GM23248 (cell line): Measurements from ENCODE around the gene MMEL1. TPM values are rescaled to one million over a fixed set of nuclear protein-coding genes. Genes with fewer than 3 reads are reported as not detected.

Source experiments
- DNase-seq: peaks from one replicate; pipeline ENCODE4 v3.0.0-alpha.2; 2015
- H2AFZ ChIP-seq: fragments of 200-600 bp; sonication (generic); 2 replicates; pipeline ENCODE4 v1.6.1; 2016; ENCODE audit warnings: antibody characterized with exemption
- H3F3A ChIP-seq: fragments of 200-600 bp; sonication (generic); 2 replicates; pipeline ENCODE4 v1.6.1; 2016; ENCODE audit warnings: mild to moderate bottlenecking, antibody characterized with exemption, mixed run types; ENCODE audit not compliant: insufficient read depth
- H3K27ac ChIP-seq: fragments of 200-600 bp; sonication (generic); 2 replicates; pipeline ENCODE4 v1.5.1; 2016; ENCODE audit warnings: mild to moderate bottlenecking
- H3K27me3 ChIP-seq: fragments of 200-600 bp; sonication (generic); replicated peaks from 2 replicates; pipeline ENCODE4 v1.6.1; 2016; ENCODE audit warnings: mild to moderate bottlenecking; ENCODE audit not compliant: insufficient read depth
- H3K36me3 ChIP-seq: fragments of 200-600 bp; sonication (generic); 2 replicates; pipeline ENCODE4 v1.6.1; 2016; ENCODE audit warnings: low read depth, mild to moderate bottlenecking
- H3K4me1 ChIP-seq: fragments of 200-600 bp; sonication (generic); 2 replicates; pipeline ENCODE4 v1.6.1; 2016; ENCODE audit warnings: mild to moderate bottlenecking; ENCODE audit not compliant: insufficient read depth
- H3K4me2 ChIP-seq: fragments of 200-600 bp; sonication (generic); one replicate; pipeline ENCODE4 v1.6.1; 2016; ENCODE audit warnings: mild to moderate bottlenecking; ENCODE audit not compliant: unreplicated experiment
- H3K4me3 ChIP-seq: fragments of 200-600 bp; sonication (generic); 2 replicates; pipeline ENCODE4 v1.5.1; 2016; ENCODE audit warnings: mild to moderate bottlenecking
- H3K79me2 ChIP-seq: fragments of 200-600 bp; sonication (generic); 2 replicates; pipeline ENCODE4 v1.6.1; 2016; ENCODE audit warnings: mild to moderate bottlenecking; ENCODE audit not compliant: insufficient read depth
- H3K9ac ChIP-seq: fragments of 200-600 bp; sonication (generic); 2 replicates; pipeline ENCODE4 v1.6.1; 2016; ENCODE audit warnings: mild to moderate bottlenecking
- H3K9me2 ChIP-seq: fragments of 200-600 bp; sonication (generic); 2 replicates; pipeline ENCODE4 v1.6.1; 2016; ENCODE audit warnings: mixed run types, mild to moderate bottlenecking, moderate library complexity; ENCODE audit not compliant: insufficient read depth
- H3K9me3 ChIP-seq: fragments of 200-600 bp; sonication (generic); one replicate; pipeline ENCODE4 v1.6.1; 2017; ENCODE audit warnings: low read depth
- H4K20me1 ChIP-seq: fragments of 200-600 bp; sonication (generic); 2 replicates; pipeline ENCODE4 v1.6.0; 2016; ENCODE audit not compliant: insufficient read depth
- EZH2 ChIP-seq: fragments of 200-600 bp; sonication (generic); IDR thresholded peaks from 2 replicates; pipeline ENCODE4 v1.6.1; 2018; ENCODE audit warnings: antibody characterized with exemption, mild to moderate bottlenecking; ENCODE audit not compliant: insufficient read depth, poor library complexity, severe bottlenecking
- EZH2phosphoT487 ChIP-seq: fragments of 200-600 bp; sonication (generic); IDR thresholded peaks from 2 replicates; pipeline ENCODE4 v1.6.1; 2018; ENCODE audit warnings: antibody characterized with exemption, moderate library complexity, mild to moderate bottlenecking, low read depth; ENCODE audit not compliant: insufficient read depth
- WGBS, 2 experiments: methylation state at CpG; one replicate each; pipeline ENCODE4 v1.1.6; 2015 to 2017; ENCODE audit warnings: low lambda C conversion rate in 2 of 2, low coverage in 1 of 2; ENCODE audit errors: missing lambda C conversion rate in 2 of 2; 5-methylcytosine and 5-hydroxymethylcytosine counted together
- in situ Hi-C: fragments of 300-500 bp; cut with MboI; formaldehyde crosslinking; loops from 2 replicates; pipeline ENCODE4 v1.15.0; 2020
- polyA plus RNA-seq: library from polyadenylated mRNA; unstranded; fragments of >200 nt; fragmentation: Nextera tagmentation; extraction: Ambion mirVana; gene quantifications from 2 replicates; pipeline ENCODE4 v1.2.1, GENCODE V29; 2016
- total RNA-seq: library from RNA; depleted of rRNA; stranded (reverse); fragments of >200 nt; shearing (Covaris generic); gene quantifications from 2 replicates; pipeline ENCODE4 v1.2.3, GENCODE V29; 2014

The MMEL1 gene
- total and polyA plus RNA-seq, 2 experiments from 2014 or later = not detected

- H2AFZ ChIP-seq = no peak overlapping the region
- no peak overlapping the region for H3K4me2 ChIP-seq
- no peaks in the 10 kb centered on the region for H3K4me1 ChIP-seq
- H3K9ac ChIP-seq = no peak overlapping the region
- 79 to 80% methylated on average over 2 to 12 of the region's 12 CpGs for WGBS, 2 experiments
- H3K79me2 ChIP-seq = no peaks in the 10 kb centered on the region
- no peaks in the 10 kb centered on the region for H3K9me3 ChIP-seq
- H3K9me2 ChIP-seq = no peaks in the 10 kb centered on the region
- H3K36me3 ChIP-seq = no peaks in the 10 kb centered on the region
- no peaks in the 10 kb centered on the region for H3F3A ChIP-seq
- DNase-seq = no peak
- H3K27me3 ChIP-seq = no peaks in the 10 kb centered on the region
- TF ChIP-seq EZH2 = no peak
- no peak for TF ChIP-seq EZH2phosphoT487
- H3K27ac ChIP-seq = no peak overlapping the region
- no peak overlapping the region for H3K4me3 ChIP-seq
- in situ Hi-C loops = no loop called here
- no peaks in the 10 kb centered on the region for H4K20me1 ChIP-seq
Observed at GRCh38 chr1:2591581-2592261, 41.1 kb downstream of the MMEL1 start.

- Histone ChIP-seq H3K4me1 (no peaks in the 10 kb centered on the region), H3K4me3 (no peak overlapping the region), H4K20me1 (no peaks in the 10 kb centered on the region), H3F3A (no peaks in the 10 kb centered on the region), H2AFZ (no peak overlapping the region), H3K27ac (no peak overlapping the region), H3K79me2 (no peaks in the 10 kb centered on the region), H3K36me3 (no peaks in the 10 kb centered on the region), H3K9me3 (no peaks in the 10 kb centered on the region), H3K9ac (no peak overlapping the region), H3K9me2 (no peaks in the 10 kb centered on the region), H3K27me3 (no peaks in the 10 kb centered on the region), H3K4me2 (no peak overlapping the region)
- 84 to 92% methylated on average over 4 to 5 of the region's 5 CpGs for WGBS, 2 experiments
- in situ Hi-C loops = no loop called here
- DNase-seq = no peak
- TF ChIP-seq EZH2 (no peak), EZH2phosphoT487 (no peak)
Observed at GRCh38 chr1:2591233-2591580, 41.6 kb downstream of the MMEL1 start.

- Histone ChIP-seq H3F3A (no peaks in the 10 kb centered on the region), H3K79me2 (no peaks in the 10 kb centered on the region), H3K9me3 (no peaks in the 10 kb centered on the region), H3K27ac (no peak overlapping the region), H3K4me2 (no peak overlapping the region), H3K9ac (no peak overlapping the region), H4K20me1 (no peaks in the 10 kb centered on the region), H3K36me3 (no peaks in the 10 kb centered on the region), H2AFZ (no peak overlapping the region), H3K4me3 (no peak overlapping the region), H3K9me2 (no peaks in the 10 kb centered on the region), H3K4me1 (no peaks in the 10 kb centered on the region), H3K27me3 (no peaks in the 10 kb centered on the region)
- 92 to 93% methylated on average over 29 to 31 of the region's 31 CpGs for WGBS, 2 experiments
- TF ChIP-seq EZH2 = no peak
- in situ Hi-C loops = no loop called here
- DNase-seq = no peak
Observed at GRCh38 chr1:2590233-2591141, 42.3 kb downstream of the MMEL1 start.

- H3K9me3 ChIP-seq = no peaks in the 10 kb centered on the region
- H3K36me3 ChIP-seq = no peaks in the 10 kb centered on the region
- no peak overlapping the region for H3K4me2 ChIP-seq
- 96 to 97% methylated on average over 25 of the region's 25 CpGs for WGBS, 2 experiments
- no peak overlapping the region for H3K9ac ChIP-seq
- no peaks in the 10 kb centered on the region for H3K9me2 ChIP-seq
- no peaks in the 10 kb centered on the region for H4K20me1 ChIP-seq
- DNase-seq = no peak
- H3K27me3 ChIP-seq = no peaks in the 10 kb centered on the region
- in situ Hi-C loops = no loop called here
- TF ChIP-seq EZH2phosphoT487 = no peak
- TF ChIP-seq EZH2 = no peak
- H3K4me3 ChIP-seq = no peak overlapping the region
- no peak overlapping the region for H3K27ac ChIP-seq
- no peaks in the 10 kb centered on the region for H3K79me2 ChIP-seq
- H3K4me1 ChIP-seq = no peaks in the 10 kb centered on the region
- no peaks in the 10 kb centered on the region for H3F3A ChIP-seq
- no peak overlapping the region for H2AFZ ChIP-seq
Observed at GRCh38 chr1:2589431-2590232, 43.2 kb downstream of the MMEL1 start.
